T follicular helper cell (primary cell): Measurements from ENCODE around the gene HOXA2.

Experiments
- DNase-seq: peaks from one replicate; pipeline ENCODE4 v3.0.0-alpha.2; 2020; ENCODE audit warnings: low read depth

Gene HOXA2

DNA sequence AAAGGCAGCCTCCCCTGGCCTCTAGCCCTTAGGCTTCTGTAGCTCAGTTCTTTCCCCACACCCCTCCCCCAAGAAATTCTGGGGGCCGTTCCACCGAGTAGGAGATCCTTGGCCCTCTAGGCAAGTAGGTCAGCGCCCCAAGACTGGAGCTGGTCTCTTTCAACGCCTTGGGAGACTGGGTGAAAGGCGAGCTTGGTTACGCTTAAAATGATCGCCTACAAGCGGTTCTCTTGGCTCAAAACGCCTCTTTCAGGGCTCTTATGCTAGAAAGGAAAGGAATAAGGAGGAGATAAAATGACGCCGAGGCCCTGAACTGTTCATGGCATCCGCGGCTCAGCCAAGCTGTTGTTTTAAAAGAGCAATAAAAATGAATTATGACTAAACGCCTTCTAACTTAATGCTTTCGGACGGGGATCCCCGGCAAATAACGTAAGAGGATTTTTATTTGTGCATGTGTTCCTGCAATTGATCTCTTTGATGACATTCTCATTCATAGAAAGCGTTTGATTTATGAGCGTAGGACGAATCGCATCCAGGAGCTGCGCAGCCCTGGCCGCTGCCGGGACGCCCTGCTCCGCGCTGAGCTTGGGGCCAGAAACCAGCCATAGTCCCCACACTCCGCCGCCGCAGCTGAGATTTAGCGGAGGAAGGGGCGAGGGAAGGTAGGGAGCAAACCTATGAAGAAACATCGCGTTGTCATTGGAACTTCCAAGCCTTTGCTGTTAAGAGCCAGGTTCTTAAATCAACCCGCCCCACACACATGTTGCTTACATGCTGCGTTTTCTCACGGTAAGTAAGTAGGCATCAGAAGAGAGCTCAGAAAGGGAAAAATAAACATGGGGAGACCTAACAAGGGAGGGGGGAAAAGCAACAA lies 3.7 kb downstream of the HOXA2 start:
- DNase-seq, result no peak

DNA sequence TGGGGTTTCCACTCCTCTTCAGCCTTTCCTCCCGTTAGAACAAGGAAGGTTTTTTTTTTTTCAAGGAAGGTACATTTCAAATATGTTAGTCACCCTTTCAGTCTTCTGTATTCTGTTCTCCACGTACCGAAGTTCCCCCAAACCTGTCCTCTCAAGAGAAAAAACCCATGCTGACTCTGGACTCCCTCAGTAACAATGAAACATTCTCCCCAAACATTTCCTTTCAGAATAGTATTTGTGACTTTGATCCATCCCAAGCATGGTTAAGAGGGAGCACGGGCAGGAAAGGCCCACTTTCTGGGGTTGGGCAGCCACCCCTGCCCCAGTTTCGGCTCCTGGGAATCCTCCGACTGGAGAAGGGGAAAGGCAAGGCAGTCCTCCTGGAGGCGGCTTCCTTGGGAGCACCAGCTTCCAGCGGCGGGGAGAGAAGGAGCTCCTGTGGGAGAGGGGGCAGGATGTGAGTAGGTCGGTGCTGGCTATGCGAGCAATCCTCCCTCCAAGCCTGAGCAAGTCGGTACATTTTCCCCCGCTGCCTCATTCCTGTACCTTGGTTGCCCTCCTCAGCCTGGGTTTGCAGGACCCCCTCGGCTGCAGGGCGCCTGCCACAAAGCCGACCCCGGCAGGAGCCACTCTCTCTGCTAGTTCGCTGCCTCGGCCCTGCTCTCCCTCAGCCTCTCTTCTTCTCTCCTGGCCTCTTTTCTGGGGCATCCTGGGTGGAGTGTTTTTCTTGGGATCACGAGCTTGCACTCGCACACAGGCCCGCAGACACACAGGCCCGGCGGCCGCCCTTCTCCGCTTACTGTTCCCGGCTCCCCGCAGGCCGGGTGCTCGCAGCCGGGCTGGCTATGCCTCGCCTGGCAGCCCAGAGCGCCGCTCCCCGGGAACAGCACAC lies 4.6 kb downstream of the HOXA2 start:
- no peak for DNase-seq

DNA sequence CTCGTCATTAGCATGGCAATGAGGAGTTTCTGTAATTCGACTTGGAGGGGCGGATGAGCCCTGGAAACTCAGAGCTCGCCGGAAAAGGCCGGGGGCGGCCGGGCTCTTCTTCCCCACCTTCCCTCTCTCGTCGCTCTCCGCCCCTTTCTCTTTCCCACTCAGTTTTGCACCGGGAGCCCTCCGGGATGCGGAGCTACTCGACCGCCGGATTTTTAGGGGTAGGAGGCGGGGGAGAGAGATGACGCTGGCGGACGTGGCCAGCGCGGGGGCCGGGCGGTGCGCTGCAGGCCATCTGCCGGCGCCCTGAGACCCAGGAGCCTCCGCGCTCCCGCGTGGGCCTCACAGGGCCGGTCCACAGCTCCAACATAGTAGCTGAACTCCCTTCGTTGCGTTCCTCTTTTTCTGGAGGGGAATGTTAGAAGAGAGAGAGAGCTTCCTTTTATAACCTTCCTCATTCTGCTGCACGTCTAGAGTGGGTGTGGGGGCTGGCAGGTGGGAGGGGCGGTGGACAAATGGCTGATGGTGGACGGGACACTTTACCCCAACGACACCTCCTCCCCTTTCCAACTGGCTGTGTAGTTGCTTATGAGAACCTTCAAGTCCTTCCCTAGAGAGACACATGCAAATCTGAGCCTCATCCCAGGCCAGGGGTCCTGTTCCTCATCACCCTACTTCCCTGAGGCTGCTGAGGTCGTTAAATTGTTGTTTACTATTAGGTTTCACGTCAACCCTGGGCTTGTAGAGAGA lies 5.5 kb downstream of the HOXA2 start:
- DNase-seq, result no peak

DNA sequence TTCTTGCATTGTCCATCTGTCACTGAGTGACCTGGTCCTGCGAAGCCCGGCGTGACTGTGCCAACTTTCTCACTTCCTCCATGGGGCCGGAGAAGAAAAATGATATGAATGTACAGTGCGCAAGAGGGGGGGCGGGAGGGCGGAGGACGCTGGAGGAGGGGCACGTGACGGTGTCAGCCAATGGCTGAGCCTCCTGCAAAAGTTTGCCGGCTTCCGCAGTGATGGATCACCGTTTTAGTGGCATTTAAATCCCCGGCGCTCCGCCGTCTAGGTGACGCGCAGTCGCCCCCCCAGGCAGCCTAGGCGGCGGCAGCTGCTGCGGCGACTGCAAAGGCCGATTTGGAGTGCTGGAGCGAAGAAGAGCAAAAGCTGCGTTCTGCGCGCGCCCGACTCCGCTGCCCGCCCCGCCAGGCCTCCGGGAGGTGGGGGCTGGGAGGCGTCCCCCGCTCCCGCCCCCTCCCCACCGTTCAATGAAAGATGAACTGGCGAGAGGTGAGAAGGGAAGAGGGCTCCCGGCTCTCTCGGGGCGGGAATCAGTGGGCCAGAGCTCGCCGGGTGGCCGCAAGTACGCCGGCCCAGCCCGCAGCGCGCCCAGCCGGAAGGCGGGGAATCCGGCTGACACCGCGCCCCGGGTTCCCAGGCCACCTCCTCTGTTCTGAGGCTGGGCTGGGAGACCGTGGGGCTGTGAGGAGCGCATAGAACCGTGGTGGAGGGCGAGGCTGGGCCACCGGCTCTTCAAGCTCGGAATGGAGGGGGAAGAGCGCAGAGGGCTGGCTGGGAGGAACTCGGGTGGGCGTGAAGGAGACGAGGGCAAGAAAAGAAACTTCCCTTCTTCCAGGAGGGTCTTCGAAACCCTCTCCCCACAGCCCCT lies 6.4 kb downstream of the HOXA2 start, which contains the start of gene HOXA1:
Gene HOXA1, minus strand, starts transcription at position 104 of the 871 bp plus-strand sequence. Its CDS starts 88 bp downstream, at position 16.
- peak; percentile 69 for DNase-seq

DNA sequence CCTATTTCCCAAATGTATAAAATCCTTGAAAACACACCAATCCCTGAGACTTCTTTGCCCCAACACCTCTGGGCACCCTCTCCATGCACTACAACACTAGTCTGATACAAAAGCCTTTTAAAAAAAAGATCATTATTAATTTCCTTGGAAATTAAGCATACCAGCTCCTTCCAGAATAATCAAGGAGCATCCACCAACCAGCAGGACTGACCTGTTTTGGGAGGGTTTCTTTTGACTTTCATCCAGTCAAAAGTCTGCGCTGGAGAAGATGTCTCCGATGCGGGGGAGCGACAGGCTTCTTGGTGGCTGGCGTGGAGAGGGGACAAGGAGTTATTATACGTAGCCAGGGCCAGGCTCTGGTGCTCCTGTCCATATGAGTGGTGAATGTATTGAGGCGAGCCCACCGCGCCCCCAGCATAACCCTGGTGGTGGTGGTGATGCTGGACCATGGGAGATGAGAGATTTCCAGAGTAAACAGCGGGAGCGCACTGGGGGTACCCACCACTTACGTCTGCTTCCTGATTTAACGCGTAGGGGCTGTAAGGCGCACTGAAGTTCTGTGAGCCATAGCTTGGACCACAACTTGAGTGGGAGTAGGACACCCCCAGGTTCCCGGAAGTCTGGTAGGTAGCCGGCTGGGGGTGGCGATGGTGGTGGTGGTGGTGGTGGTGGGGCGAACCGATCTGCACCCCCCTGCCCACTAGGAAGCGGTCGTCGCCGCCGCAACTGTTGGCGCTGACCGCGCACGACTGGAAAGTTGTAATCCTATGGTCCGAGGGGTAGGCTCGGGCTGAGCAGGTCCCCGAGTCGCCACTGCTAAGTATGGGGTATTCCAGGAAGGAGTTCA lies 7.2 kb downstream of the HOXA2 start:
- no peak for DNase-seq

DNA sequence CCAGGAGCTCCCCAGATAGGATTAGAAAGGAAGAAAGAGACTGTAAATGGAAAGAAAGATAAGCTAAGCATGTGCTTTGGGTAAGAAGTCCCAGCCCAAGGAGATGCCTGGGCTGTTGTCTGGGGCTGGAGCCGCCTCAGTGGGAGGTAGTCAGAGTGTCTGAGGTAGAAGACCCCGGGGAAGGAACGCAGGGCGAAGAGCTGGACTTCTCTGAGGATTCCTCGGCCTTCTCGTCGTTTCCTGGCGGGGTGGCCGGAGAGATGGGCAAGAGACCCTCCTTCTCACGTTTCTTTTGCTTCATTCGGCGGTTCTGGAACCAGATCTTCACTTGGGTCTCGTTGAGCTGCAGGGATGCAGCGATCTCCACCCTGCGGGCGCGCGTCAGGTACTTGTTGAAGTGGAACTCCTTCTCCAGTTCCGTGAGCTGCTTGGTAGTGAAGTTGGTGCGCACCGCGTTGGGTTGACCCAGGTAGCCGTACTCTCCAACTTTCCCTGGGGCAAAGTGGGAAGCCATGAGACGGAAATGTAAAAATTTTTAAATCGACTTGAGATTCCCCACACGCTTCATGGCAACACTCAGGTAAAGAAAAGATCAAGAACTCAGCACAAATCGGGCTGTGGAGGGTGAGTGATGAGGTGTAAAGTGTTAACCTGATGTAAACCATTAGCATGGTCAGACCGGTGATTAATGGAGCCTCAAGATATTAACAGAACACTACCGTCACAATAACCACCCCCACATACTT lies 8.0 kb downstream of the HOXA2 start:
- no peak for DNase-seq

DNA sequence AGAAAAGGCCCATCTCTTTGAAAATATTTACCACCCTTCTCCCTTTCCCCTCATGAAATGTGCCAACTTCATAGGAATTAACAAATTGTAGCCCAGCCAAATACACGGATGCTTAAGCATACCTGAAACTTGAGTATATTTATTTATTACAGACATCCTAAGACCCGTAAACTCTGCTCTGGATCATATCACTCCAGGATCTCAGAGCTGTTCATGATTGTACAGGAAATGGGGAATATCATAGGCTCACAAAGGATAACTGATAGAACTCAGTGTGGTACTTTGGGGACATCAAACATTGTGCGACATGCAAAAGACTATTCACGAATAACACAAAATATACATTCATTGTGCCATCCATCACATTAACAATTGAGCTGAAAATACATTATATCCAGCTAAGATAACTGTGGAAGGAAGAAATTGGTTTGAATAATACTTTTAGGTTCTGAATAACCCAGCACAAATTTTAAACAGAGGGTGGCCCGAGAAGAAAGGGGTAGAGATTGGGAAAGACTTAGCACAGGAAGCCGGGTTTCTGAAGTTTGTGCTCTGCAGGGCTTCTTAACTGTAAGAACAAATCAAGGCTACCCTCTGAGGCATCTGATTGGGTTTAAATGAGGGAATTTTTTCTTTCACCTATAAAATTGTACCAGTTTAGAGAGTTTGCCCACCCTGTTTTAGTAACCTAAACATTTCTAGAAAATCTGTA lies 9.1 kb downstream of the HOXA2 start:
- DNase-seq, result no peak

DNA sequence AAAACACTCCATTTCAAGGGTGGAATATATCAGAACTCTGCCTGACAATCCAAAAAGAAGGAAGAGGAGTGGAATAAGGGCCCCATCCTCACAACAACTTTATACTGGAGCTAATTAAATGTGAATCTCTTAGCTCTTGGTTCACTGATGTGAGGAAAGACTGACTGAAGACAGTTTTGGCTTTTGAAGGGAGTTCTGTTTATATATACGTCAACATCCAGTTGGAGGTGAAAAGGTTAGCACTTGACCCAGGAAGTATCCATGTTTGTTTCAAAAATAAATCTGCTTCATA lies 9.7 kb downstream of the HOXA2 start:
- DNase-seq, result no peak

DNA sequence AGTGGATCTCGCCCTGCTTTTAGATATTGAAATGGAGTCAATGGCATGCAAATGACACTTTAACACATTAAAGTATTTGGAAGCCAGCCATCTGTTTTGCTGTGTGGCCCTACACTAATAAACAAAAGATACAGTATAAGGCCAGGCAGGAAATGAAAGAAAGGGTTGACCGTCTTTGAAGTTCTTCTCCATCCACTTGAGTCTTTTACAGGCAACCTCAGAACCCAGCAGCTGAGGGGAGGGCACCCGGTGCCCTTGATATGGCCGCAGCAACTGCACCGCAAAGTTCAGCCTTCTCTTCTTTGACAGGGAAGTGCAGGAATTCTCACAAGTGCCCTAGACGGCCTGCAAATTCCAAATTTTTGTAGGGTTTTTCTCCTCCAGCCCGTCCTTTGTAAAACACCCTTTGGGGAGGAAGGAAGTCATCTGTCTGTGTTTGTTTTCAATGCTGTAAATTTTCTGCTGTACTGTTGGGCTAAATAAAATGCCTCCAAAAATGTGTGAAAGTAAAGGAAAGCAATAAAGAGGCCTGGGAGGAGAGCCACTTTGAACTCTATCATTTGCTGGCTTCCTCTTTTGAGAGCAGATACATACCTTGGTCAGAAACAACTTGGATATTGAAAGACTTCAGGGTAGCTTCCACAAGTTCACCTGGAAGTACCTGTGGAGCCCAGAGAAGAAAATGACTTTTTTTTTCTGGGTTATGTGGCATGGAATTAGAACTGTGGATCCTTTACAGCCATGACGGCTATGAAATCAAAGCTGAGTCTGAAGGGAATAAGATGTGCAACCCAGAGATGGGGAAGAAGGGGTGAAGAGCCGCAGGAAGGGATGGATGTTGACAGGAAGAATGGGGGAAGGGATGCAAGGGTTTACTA lies 10.3 kb downstream of the HOXA2 start:
- no peak for DNase-seq

DNA sequence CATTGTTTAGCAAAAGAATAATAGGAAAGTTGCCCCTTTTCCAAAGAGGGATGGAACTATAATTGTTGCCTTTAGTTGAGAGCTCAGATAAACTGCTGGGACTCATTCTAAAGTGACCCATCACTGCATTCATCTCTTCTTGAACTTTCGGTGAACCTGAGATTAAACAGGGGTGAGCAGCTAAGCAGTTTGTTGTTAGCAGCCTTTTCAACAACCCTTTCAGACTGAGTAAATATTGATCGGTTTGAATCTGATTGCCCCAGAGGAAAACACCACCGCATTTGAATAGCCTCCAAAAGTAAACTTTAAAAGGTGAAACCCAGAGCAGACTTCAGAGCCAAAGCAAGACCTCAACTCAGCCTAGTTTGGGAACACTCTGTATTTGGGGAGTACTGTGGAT lies 11.4 kb downstream of the HOXA2 start:
- DNase-seq, result no peak

DNA sequence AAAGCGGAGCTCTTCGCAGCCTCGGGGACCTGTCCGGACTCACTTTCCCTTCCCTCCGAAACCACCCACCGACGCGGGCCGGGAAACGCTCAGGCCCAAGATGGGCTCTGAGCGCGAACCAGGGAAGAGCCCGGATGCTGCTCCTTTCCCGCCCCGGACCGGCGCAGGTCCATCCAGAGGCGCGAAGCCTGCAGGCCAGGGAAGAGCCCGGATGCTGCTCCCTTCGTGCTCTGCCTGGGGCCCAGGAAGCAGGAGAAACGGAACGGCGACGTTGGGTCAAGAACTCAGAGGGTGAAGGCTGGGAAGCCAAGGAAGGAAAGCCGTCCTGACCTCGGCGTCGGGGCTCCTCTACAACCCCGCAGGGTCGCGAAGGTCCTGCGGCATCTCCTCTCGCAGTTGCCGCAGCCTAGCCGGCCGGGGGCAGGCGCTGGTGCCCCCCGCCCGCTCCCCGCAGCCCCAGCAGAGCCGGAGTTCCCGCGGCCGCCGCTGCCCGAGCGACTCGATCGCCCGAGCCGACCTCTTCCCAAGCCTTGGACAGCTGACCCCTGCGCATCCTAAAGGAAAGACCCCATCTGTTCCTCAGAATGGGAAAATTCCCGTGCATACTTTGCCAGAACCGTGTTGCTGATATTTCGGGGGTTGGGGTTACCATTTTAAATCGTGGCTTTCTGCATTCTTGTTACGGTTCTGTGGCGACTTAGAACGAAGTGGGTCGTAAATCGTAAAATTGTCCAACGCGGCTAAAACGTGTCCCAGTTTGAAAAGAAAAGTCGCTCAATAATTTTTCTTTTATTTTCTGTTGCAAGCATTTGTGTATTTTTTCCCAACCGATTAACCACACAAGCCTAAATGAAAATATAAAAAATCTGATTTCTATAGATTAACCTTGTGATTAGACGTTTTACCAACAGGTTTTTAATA lies 14.2 kb downstream of the HOXA2 start:
- no peak for DNase-seq

DNA sequence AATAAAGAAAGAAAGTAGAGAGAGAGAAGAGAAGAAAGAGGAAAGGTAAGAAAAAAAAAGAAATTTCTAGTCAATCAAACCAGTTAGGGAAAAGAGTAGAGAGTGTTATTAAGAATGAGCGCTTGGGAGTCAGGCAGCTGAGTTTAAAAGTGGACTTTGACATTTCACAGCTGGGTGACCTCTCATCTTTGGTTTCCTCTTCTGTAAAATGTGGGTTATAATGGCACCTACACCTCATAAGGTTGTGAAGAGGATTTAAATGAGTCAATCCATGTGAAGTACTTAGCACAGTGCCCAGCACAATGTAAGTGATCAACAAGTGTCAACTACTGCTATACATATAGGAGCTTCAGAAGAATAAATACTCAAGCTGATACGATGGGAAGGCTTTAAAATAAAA lies 18.8 kb downstream of the HOXA2 start:
- no peak for DNase-seq

DNA sequence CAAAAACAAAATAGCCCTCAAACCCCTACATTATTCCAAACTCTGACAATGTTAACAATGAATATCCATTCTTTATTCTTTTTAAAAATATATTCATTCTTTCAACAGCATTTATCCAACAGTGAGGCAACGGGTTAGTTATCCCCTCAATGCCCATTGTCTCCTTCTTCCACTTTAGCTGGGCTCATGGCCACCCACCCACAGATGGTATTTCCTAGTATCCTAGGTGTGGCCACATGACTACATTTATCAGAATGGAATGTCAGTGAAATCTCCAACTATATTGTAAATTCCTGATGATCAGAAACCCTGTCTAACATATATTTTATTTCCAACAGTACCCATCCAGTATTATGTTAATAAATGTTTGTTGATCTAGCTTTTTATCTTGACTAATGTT lies 20.3 kb downstream of the HOXA2 start:
- DNase-seq, result no peak

DNA sequence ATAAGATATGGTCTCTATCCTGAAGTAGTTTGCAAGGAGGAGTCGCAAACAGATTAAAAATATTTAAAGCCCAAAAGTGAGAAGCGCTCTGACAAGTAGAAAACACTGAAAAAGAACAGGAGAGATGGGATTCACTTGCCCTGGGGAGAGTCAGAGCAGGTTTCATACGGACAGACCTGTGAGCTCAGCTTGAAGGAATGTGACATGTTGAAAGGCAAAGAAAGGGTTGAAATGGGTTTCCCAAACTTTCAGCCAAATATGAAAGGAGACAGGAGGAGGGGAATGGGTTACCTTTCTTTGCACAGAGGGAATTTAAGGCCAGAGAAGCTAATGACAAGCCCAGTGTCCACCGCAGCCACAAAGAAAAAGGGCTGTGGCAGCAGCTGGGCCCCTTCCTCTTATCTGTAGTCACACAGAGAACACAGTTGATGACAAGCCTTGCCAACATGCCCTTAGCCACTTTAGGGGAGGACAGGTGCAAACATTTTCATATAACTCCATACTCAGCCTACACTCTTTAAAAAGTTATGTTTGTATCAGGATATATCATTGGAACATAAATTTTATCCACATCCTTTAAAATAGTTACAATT lies 21.5 kb downstream of the HOXA2 start:
- DNase-seq, result no peak

DNA sequence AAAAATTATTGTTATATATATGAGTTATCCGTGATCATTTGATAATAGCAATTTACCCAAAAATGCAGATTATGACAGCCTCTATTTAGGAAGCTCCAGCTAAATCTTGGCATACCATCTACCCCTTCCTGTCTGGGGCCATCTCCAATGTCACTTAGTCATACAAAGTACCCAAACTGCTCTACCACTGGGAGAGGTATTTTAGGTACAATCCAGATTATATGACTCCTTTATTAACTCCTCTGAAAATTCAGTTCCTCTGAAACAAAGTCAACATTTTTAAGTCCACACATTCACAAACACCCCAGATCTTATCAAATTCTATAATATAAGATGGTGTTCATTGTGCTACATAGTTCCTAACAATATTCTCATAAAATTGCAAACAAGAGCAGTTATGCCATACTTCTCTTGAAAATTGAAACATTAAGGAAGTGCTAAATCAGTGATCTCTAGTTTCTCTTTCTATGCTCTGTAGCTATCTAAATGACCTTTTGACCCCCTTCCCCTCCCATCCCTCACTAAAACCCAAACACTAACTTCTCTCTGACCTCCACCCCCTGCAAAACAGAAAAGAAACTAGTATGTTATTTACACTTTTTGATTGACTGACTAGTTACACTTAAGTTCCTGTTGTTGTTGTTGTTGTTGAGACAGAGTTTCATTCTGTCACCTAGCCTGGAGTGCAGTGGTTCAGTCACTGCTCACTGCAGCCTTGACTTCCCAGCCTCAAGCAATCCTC lies 23.1 kb downstream of the HOXA2 start:
- no peak for DNase-seq
